H1 (cell line): ENCODE measurements around the gene FOXN3. TPM values are rescaled to one million over a fixed set of nuclear protein-coding genes. Genes with fewer than 3 reads are reported as not detected.

ENCODE experiments used
- CTCF ChIA-PET: fragments of 300-600 bp; sonication (Branson Sonifier 250); formaldehyde crosslinking; loops from one replicate; lab custom pipeline; 2021; ENCODE audit not compliant: partially characterized antibody; lab: Charles Lee
- POLR2A ChIA-PET: fragments of 300-600 bp; sonication (Branson Sonifier 250); formaldehyde crosslinking; loops from one replicate; lab custom pipeline; 2021; ENCODE audit warnings: inconsistent platforms; ENCODE audit not compliant: partially characterized antibody; lab: Charles Lee
- DNase-seq, 2 experiments: peaks; one replicate each; pipeline versions ENCODE4 v3.0.0 to v3.0.0-alpha.2; 2010 to 2022; ENCODE audit warnings: low spot score in 2 of 2, low read depth in 1 of 2, mixed read lengths in 1 of 2
- FAIRE-seq: peaks from 2 replicates; lab custom pipeline; 2011; peaks lifted over from hg19 to GRCh38; lab: Jason Lieb, UNC
- H2AFZ ChIP-seq: 2 replicates; pipeline ENCODE4 v1.8.1; 2012; ENCODE audit warnings: low read length, inconsistent platforms
- H2AK5ac ChIP-seq: 2 replicates; pipeline ENCODE4 v1.6.1; 2013; ENCODE audit warnings: low read depth, low read length
- H2BK120ac ChIP-seq: replicated peaks from 2 replicates; pipeline ENCODE3; 2013; ENCODE audit warnings: low read depth, low read length, inconsistent platforms
- H2BK12ac ChIP-seq: 2 replicates; pipeline ENCODE4 v1.6.1; 2013; ENCODE audit warnings: low read depth, low read length
- H2BK15ac ChIP-seq: 2 replicates; pipeline ENCODE4 v1.6.1; 2013; ENCODE audit warnings: low read length
- H2BK20ac ChIP-seq: 2 replicates; pipeline ENCODE4 v1.6.1; 2013; ENCODE audit warnings: low read length
- H2BK5ac ChIP-seq: 2 replicates; pipeline ENCODE4 v1.6.1; 2013; ENCODE audit warnings: low read depth, low read length
- H3K14ac ChIP-seq: 2 replicates; pipeline ENCODE4 v1.6.1; 2013; ENCODE audit warnings: inconsistent platforms; ENCODE audit not compliant: insufficient read length
- H3K18ac ChIP-seq: 2 replicates; pipeline ENCODE4 v1.6.1; 2013; ENCODE audit warnings: low read length; ENCODE audit errors: extremely low read depth
- H3K23ac ChIP-seq: 2 replicates; pipeline ENCODE4 v1.6.1; 2013; ENCODE audit warnings: inconsistent platforms; ENCODE audit not compliant: insufficient read length
- H3K23me2 ChIP-seq: 2 replicates; pipeline ENCODE4 v1.6.1; 2013; ENCODE audit warnings: low read depth, low read length
- H3K27ac ChIP-seq: 2 replicates; pipeline ENCODE4 v1.6.1; 2011; ENCODE audit warnings: low read depth, low read length, inconsistent platforms
- H3K27me3 ChIP-seq, 4 experiments: replicated peaks in 1 of 4; 1 replicate in 1 of 4; 2 replicates in 3 of 4; pipeline versions ENCODE4 v1.6.1 to v1.8.1; 2011 to 2013; ENCODE audit warnings: low read length in 3 of 4, mild to moderate bottlenecking in 3 of 4, inconsistent platforms in 2 of 4, mixed read lengths in 2 of 4, moderate library complexity in 1 of 4; ENCODE audit not compliant: control insufficient read depth in 3 of 4, insufficient read depth in 3 of 4; ENCODE audit errors: extremely low read depth in 1 of 4
- H3K36me3 ChIP-seq, 4 experiments: 2 replicates each; pipeline versions ENCODE4 v1.6.1 to v1.8.1; 2011 to 2013; ENCODE audit warnings: mild to moderate bottlenecking in 4 of 4, low read length in 3 of 4, moderate library complexity in 2 of 4, control low read depth in 1 of 4, inconsistent platforms in 1 of 4; ENCODE audit not compliant: insufficient read depth in 4 of 4, control insufficient read depth in 2 of 4
- H3K4ac ChIP-seq: replicated peaks from 2 replicates; pipeline ENCODE3; 2013; ENCODE audit warnings: low read length, low read depth, mixed read lengths, inconsistent platforms; ENCODE audit not compliant: insufficient read length
- H3K4me1 ChIP-seq, 4 experiments: replicated peaks in 1 of 4; 1 replicate in 1 of 4; 2 replicates in 3 of 4; pipeline versions ENCODE4 v1.6.1 to v1.8.1; 2011 to 2013; ENCODE audit warnings: low read length in 3 of 4, inconsistent platforms in 2 of 4, mixed read lengths in 1 of 4; ENCODE audit not compliant: insufficient read depth in 4 of 4, control insufficient read depth in 3 of 4
- H3K4me2 ChIP-seq, 2 experiments: 2 replicates each; pipeline versions ENCODE4 v1.6.1 to v1.8.1; 2011 to 2013; ENCODE audit warnings: low read depth in 2 of 2, low read length in 2 of 2, control low read depth in 1 of 2, inconsistent platforms in 1 of 2, mild to moderate bottlenecking in 1 of 2; ENCODE audit not compliant: insufficient read depth in 1 of 2
- H3K4me3 ChIP-seq, 4 experiments: fragments of 200-600, 300-600 bp in 1 of 4; sonication (generic), shearing (Covaris generic), sonication (Bioruptor Twin) in 1 of 4; 2 replicates each; pipeline versions ENCODE4 v1.5.1 to v1.8.1; 2011 to 2016; ENCODE audit warnings: low read length in 4 of 4, low read depth in 3 of 4, control low read depth in 2 of 4, inconsistent platforms in 2 of 4, mild to moderate bottlenecking in 2 of 4, mixed read lengths in 1 of 4, moderate library complexity in 1 of 4; ENCODE audit not compliant: insufficient read depth in 2 of 4; ENCODE audit errors: extremely low read depth in 1 of 4
- H3K56ac ChIP-seq: replicated peaks from 2 replicates; pipeline ENCODE3; 2013; ENCODE audit warnings: low read depth, mild to moderate bottlenecking, mixed read lengths, low read length, inconsistent platforms; ENCODE audit not compliant: insufficient read length
- H3K79me1 ChIP-seq: 2 replicates; pipeline ENCODE4 v1.6.1; 2013; ENCODE audit warnings: low read depth, low read length, control low read depth
- H3K79me2 ChIP-seq, 2 experiments: 2 replicates each; pipeline versions ENCODE4 v1.6.1 to v1.8.1; 2012 to 2013; ENCODE audit warnings: low read length in 2 of 2, mild to moderate bottlenecking in 2 of 2, inconsistent platforms in 1 of 2; ENCODE audit not compliant: insufficient read depth in 2 of 2, control insufficient read depth in 1 of 2
- H3K9ac ChIP-seq, 4 experiments: replicated peaks in 1 of 4; 1 replicate in 1 of 4; 2 replicates in 3 of 4; pipeline versions ENCODE4 v1.6.1 to v1.8.1; 2011 to 2013; ENCODE audit warnings: low read depth in 3 of 4, low read length in 3 of 4, control low read depth in 2 of 4, mild to moderate bottlenecking in 2 of 4, moderate library complexity in 2 of 4, inconsistent platforms in 1 of 4; ENCODE audit errors: extremely low read depth in 1 of 4
- H3K9me3 ChIP-seq, 2 experiments: 2 replicates each; pipeline versions ENCODE4 v1.6.1 to v1.8.1; 2012 to 2013; ENCODE audit warnings: mild to moderate bottlenecking in 2 of 2, moderate library complexity in 2 of 2, control low read depth in 1 of 2, inconsistent platforms in 1 of 2, low read depth in 1 of 2, low read length in 1 of 2, mixed read lengths in 1 of 2; ENCODE audit not compliant: insufficient read depth in 2 of 2
- H4K20me1 ChIP-seq, 2 experiments: replicated peaks in 1 of 2; 2 replicates each; pipeline versions ENCODE3 to v1.8.1; 2011 to 2013; ENCODE audit warnings: inconsistent platforms in 2 of 2, low read length in 2 of 2, mild to moderate bottlenecking in 1 of 2; ENCODE audit not compliant: insufficient read depth in 2 of 2, control insufficient read depth in 1 of 2
- H4K5ac ChIP-seq: 2 replicates; pipeline ENCODE4 v1.6.1; 2013; ENCODE audit warnings: low read length, low read depth, mixed read lengths, inconsistent platforms; ENCODE audit not compliant: insufficient read length
- H4K8ac ChIP-seq: 2 replicates; pipeline ENCODE4 v1.8.0; 2013; ENCODE audit warnings: mild to moderate bottlenecking, moderate library complexity, low read length, inconsistent platforms; ENCODE audit not compliant: insufficient read depth; ENCODE audit errors: extremely low read depth
- H4K91ac ChIP-seq: replicated peaks from 2 replicates; pipeline ENCODE3; 2013; ENCODE audit warnings: low read length, mixed read lengths, inconsistent platforms; ENCODE audit not compliant: insufficient read length
- BCL11A ChIP-seq, 2 experiments: IDR thresholded peaks; one replicate each; pipeline ENCODE4 v1.6.1; 2011; ENCODE audit warnings: low read depth in 2 of 2, low read length in 2 of 2, mild to moderate bottlenecking in 2 of 2
- CBX5 ChIP-seq: fragments of 300-800, 300-1000 bp; sonication (generic); IDR thresholded peaks from 2 replicates; pipeline ENCODE4 v1.7.1; 2016; ENCODE audit warnings: antibody characterized with exemption, low read length, low read depth
- CBX8 ChIP-seq: fragments of 300-800, 300-1000 bp; sonication (generic); IDR thresholded peaks from 2 replicates; pipeline ENCODE4 v1.7.1; 2016; ENCODE audit warnings: low read depth, low read length, borderline replicate concordance
- CREB1 ChIP-seq: IDR thresholded peaks from 2 replicates; pipeline ENCODE4 v1.6.1; 2012; ENCODE audit warnings: inconsistent platforms
- EP300 ChIP-seq, 2 experiments: IDR thresholded peaks; 1 replicate in 1 of 2; 2 replicates in 1 of 2; pipeline ENCODE4 v1.6.1; 2011 to 2012; ENCODE audit warnings: low read depth in 2 of 2, low read length in 2 of 2, mild to moderate bottlenecking in 2 of 2, borderline replicate concordance in 1 of 2, inconsistent platforms in 1 of 2, moderate library complexity in 1 of 2
- HDAC6 ChIP-seq: IDR thresholded peaks from one replicate; pipeline ENCODE4 v1.7.1; 2012; ENCODE audit warnings: low read depth, mild to moderate bottlenecking, inconsistent platforms, low read length, moderate library complexity
- NRF1 ChIP-seq: IDR thresholded peaks from 2 replicates; pipeline ENCODE4 v1.6.1; 2011; ENCODE audit warnings: mild to moderate bottlenecking, low read depth, low read length, improper control_type of control experiment
- POU5F1 ChIP-seq: IDR thresholded peaks from 2 replicates; pipeline ENCODE4 v1.6.1; 2011; ENCODE audit warnings: low read depth, mild to moderate bottlenecking, low read length, moderate library complexity
- RBBP5 ChIP-seq: IDR thresholded peaks from 2 replicates; pipeline ENCODE4 v1.7.1; 2012; ENCODE audit warnings: low read depth, mild to moderate bottlenecking, inconsistent platforms, low read length, moderate library complexity, borderline replicate concordance
- RNF2 ChIP-seq: fragments of 200-900, 300-1000 bp; sonication (generic); IDR thresholded peaks from 2 replicates; pipeline ENCODE4 v1.7.1; 2016; ENCODE audit warnings: borderline replicate concordance, low read depth, mild to moderate bottlenecking, antibody characterized with exemption, low read length; ENCODE audit not compliant: poor library complexity, severe bottlenecking; ENCODE audit errors: missing control alignments
- SAP30 ChIP-seq: fragments of 300-600 bp; sonication (generic); IDR thresholded peaks from 2 replicates; pipeline ENCODE4 v1.7.1; 2012; ENCODE audit warnings: low read length, moderate library complexity, mild to moderate bottlenecking, inconsistent platforms; ENCODE audit not compliant: insufficient read depth, insufficient replicate concordance
- TEAD4 ChIP-seq: IDR thresholded peaks from 2 replicates; pipeline ENCODE4 v1.6.1; 2012; ENCODE audit warnings: low read depth, low read length, inconsistent platforms, mixed read lengths
- WGBS, 2 experiments: shearing (Covaris generic) in 1 of 2; methylation state at CpG; one replicate each; pipeline versions ENCODE4 v1.1.6 to v1.1.7; 2013 to 2015; ENCODE audit warnings: low lambda C conversion rate in 2 of 2, mixed read lengths in 2 of 2, inconsistent platforms in 1 of 2, low coverage in 1 of 2, missing lambda C conversion rate in 1 of 2; ENCODE audit not compliant: insufficient replicate concordance in 2 of 2, insufficient coverage in 1 of 2, insufficient read length in 1 of 2; ENCODE audit errors: extremely low coverage in 1 of 2, missing lambda C conversion rate in 1 of 2; 5-methylcytosine and 5-hydroxymethylcytosine counted together
- polyA plus RNA-seq, 7 experiments: library from polyadenylated mRNA; depleted of rRNA in 3 of 7; stranded (reverse) in 5 of 7; unstranded in 2 of 7; fragments of >200 nt in 5 of 7; fragments of 200-250 nt in 2 of 7; gene quantifications; 1 replicate in 5 of 7; 2 replicates in 1 of 7; 4 replicates in 1 of 7; pipeline versions ENCODE4 v1.2.1 to v1.2.3, GENCODE V29; 2011 to 2013; ENCODE audit warnings: missing spikeins in 2 of 7, mixed read lengths in 2 of 7
- total RNA-seq: library from RNA; stranded (reverse); fragmentation: NEBNext Ultra II Directional; extraction: Animal tissue kit (Norgen Biotek cat#: 25700); gene quantifications from 2 replicates; pipeline ENCODE4 v1.2.1, GENCODE V29; 2021

Gene FOXN3
- total and polyA plus RNA-seq, 2 of the 8 experiments (the other 6 are each of a cell fraction or from before 2014, with no cell fraction given) = 52.6 to 178 TPM

DNA sequence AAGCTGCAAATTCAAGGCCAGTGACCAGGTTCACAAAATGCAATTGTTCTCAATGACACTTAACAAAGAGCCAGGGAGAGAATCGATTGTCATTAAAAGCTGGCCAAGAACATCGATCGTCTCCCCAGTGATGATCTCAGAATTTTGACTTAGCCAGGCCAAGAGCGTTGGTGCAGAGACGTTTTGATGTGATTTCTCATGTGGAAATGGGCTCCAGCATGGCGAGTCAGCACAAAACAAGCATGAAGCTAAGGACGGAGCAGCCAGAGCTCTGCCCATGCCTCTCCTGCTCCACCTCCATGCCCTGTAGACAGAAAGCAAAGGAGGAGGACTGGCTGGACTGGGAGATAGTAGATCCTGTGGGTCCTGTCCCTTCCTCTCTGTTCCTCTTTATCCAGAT lies 270.8 kb downstream of the FOXN3 start:
- H3K4me1 ChIP-seq = no peaks in the 10 kb centered on the region
- H3K9me3 ChIP-seq = no peaks in the 10 kb centered on the region
- POLR2A ChIA-PET = interaction anchor here (1.1 to 1.3 kb wide), 2 partner anchors 9 to 21 kb away, joined by 3 to 4 read pairs; no protein-coding TSS in a partner anchor
- no peak overlapping the region for H4K5ac ChIP-seq
- no peaks in the 10 kb centered on the region for H3K79me1 ChIP-seq
- TF ChIP-seq NRF1 (no peak), RBBP5 (no peak), HDAC6 (no peak), CBX8 (no peak), RNF2 (no peak), SAP30 (no peak), POU5F1 (no peak), TEAD4 (no peak), CREB1 (no peak), BCL11A (IDR thresholded peaks at IDR 0.05; ENCODE audit: low read depth in 2 of 2, low read length in 2 of 2) (no peak), CBX5 (no peak), EP300 (IDR thresholded peaks at IDR 0.05; ENCODE audit: borderline replicate concordance in 1 of 2, low read depth in 2 of 2, low read length in 2 of 2) (no peak)
- H3K23ac ChIP-seq = no peak overlapping the region
- no peak overlapping the region for H2BK5ac ChIP-seq
- no peak overlapping the region for H3K56ac ChIP-seq
- H3K27me3 ChIP-seq = no peaks in the 10 kb centered on the region; a peak in 1 of 7 replicates
- FAIRE-seq (no peak), DNase-seq (no peak)
- no peaks in the 10 kb centered on the region for H3K79me2 ChIP-seq
- no peak overlapping the region for H2BK15ac ChIP-seq
- no peaks in the 10 kb centered on the region for H3K36me3 ChIP-seq
- H2AK5ac ChIP-seq = no peak overlapping the region
- H4K91ac ChIP-seq = no peak overlapping the region
- no peak overlapping the region for H4K8ac ChIP-seq
- H3K9ac ChIP-seq = no peak overlapping the region; a peak in 1 of 7 replicates
- no peak overlapping the region for H3K4ac ChIP-seq
- H3K23me2 ChIP-seq = no peaks in the 10 kb centered on the region
- H2AFZ ChIP-seq = no peak overlapping the region
- WGBS, 2 experiments = 82% methylated on average over 7 of the region's 7 CpGs; no CpG with 5 or more reads in 1 of the 2 experiments
- CTCF ChIA-PET = interaction anchor here (1.2 to 1.4 kb wide), 2 partner anchors 11 to 31 kb away, joined by 3 to 7 read pairs; no protein-coding TSS in a partner anchor
- H2BK20ac ChIP-seq = no peak overlapping the region
- H3K14ac ChIP-seq = no peak overlapping the region
- no peak overlapping the region; a peak in 1 of 4 replicates for H3K4me2 ChIP-seq
- no peak overlapping the region for H2BK120ac ChIP-seq
- H2BK12ac ChIP-seq = no peak overlapping the region
- no peak overlapping the region for H3K18ac ChIP-seq
- no peak overlapping the region for H3K27ac ChIP-seq
- H4K20me1 ChIP-seq = no peaks in the 10 kb centered on the region
- no peak overlapping the region for H3K4me3 ChIP-seq
